Activated B cell treated with CpG ODN at 0.5 μM for 24 hours (primary cell): Measurements from ENCODE around the gene PHF21A. TPM values are rescaled to one million over a fixed set of nuclear protein-coding genes. Genes with fewer than 3 reads are reported as not detected.

Source experiments
- ATAC-seq: fragments of 200-7000 bp; cut with Tn5 transposase; one replicate; pipeline ENCODE4 v1.10.0; 2021; ENCODE audit warnings: low read depth, mild to moderate bottlenecking, moderate library complexity
- CTCF ChIA-PET: fragments of 350-600 bp; sonication (Branson Sonifier 250); formaldehyde crosslinking; loops from one replicate; lab custom pipeline; 2021; ENCODE audit warnings: antibody characterized with exemption; lab: Charles Lee
- POLR2A ChIA-PET: fragments of 350-600 bp; sonication (Branson Sonifier 250); formaldehyde crosslinking; loops from one replicate; lab custom pipeline; 2021; ENCODE audit warnings: antibody characterized with exemption; lab: Charles Lee
- DNase-seq: peaks from one replicate; pipeline ENCODE4 v3.0.0; 2022
- H3K27ac Mint-ChIP-seq: one replicate; pipeline ENCODE4 v1.8.0; 2020; ENCODE audit warnings: mixed read lengths
- H3K27me3 Mint-ChIP-seq: one replicate; pipeline ENCODE4 v1.8.0; 2021; ENCODE audit warnings: mixed read lengths
- H3K36me3 Mint-ChIP-seq: one replicate; pipeline ENCODE4 v1.8.0; 2021; ENCODE audit warnings: low read depth, mixed read lengths
- H3K4me1 Mint-ChIP-seq: one replicate; pipeline ENCODE4 v1.8.0; 2021; ENCODE audit warnings: mixed read lengths
- H3K4me3 Mint-ChIP-seq: one replicate; pipeline ENCODE4 v1.8.0; 2020; ENCODE audit warnings: mild to moderate bottlenecking, mixed read lengths
- H3K9me3 Mint-ChIP-seq: one replicate; pipeline ENCODE4 v1.8.0; 2020; ENCODE audit warnings: mixed read lengths
- CTCF ChIP-seq: fragments of 200-600 bp; IDR thresholded peaks from one replicate; pipeline ENCODE4 v1.8.0; 2022; ENCODE audit warnings: antibody characterized with exemption, mild to moderate bottlenecking
- intact Hi-C: fragments of 100-400 bp; cut with micrococcal nuclease; formaldehyde crosslinking; loops from one replicate; pipeline ENCODE4 v1.15.1; 2024
- total RNA-seq: library from RNA; stranded (reverse); gene quantifications from 2 replicates; pipeline ENCODE4 v1.2.3, GENCODE V29; 2022

Gene PHF21A
- total RNA-seq, 1 donor from 2014 or later = 71.0 TPM

DNA sequence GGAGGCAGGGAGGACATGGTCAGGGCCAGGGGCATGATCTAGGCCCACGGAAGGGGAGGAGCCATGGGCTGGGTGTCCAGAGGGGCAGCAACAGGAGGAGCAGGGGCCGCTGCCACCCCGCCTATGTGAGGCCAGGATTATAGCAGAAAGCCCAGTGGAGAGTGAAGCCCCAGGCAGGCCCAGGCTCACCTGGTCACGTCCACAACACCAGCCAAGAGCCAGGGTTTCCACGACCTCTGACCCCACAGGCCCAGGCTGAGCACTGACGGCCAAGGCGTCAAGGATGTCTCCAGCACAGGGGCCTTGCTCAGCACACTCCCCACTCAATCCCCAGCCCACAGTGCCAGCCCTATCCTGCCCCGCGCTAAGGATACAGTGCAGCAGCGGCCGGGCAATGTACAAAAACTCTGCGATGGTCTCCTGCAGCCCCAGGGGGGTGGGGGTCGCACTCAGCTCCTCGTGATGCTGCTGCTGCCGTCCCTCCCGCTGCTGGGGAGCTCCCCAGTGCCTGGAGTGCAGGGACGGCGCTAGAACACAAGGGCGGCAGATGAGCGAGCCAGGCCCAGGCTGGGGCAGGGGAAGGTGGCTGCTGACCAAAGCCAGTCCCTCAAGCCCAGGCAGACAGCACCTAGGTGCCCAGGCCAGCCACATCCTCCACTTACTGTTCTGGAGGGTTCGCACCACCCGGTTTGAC lies 207.2 kb downstream of the PHF21A start:
- DNase-seq = no peak
- ChIA-PET CTCF (no interaction called here), POLR2A (interaction anchor here (0.6 to 8.2 kb wide), 2 partner anchors 20 to 51 kb away, joined by 3 to 263 read pairs; no protein-coding TSS in a partner anchor)
- peaks cover 34% of the 10 kb centered on the region for H3K4me1 Mint-ChIP-seq
- intact Hi-C loops = no loop called here
- H3K27ac Mint-ChIP-seq = no peak overlapping the region
- ATAC-seq = no peak
- H3K36me3 Mint-ChIP-seq = peaks cover 71% of the 10 kb centered on the region
- TF ChIP-seq CTCF = no peak
- H3K4me3 Mint-ChIP-seq = no peak overlapping the region
- H3K27me3 Mint-ChIP-seq = no peaks in the 10 kb centered on the region
- no peaks in the 10 kb centered on the region for H3K9me3 Mint-ChIP-seq

- peaks cover 71% of the 10 kb centered on the region for H3K36me3 Mint-ChIP-seq
- intact Hi-C loops = no loop called here
Observed at GRCh38 chr11:45913514-45913913, 207.7 kb downstream of the PHF21A start.

DNA sequence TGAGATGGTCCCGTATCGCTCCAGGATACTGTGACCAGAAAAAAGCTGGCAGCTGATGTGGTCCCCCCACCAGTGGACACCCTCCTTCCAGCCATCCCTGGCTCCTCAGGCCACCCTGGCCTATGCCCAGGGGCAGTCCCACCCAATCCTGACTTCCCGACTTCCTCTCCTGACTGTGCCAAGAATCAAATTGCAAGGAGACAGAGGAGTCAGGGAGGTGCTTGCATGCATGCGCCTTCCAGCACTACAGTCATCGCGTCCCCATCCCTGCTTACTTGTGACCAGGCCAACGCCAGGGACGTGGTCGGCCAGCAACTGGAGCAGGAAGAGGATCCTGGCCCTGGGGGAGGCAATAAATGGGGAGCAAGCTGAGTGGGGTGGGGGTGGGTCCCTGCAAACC lies 210.6 kb downstream of the PHF21A start:
- intact Hi-C loops = no loop called here
- no peak overlapping the region for H3K4me3 Mint-ChIP-seq
- no peak overlapping the region for H3K27ac Mint-ChIP-seq
- H3K27me3 Mint-ChIP-seq = no peaks in the 10 kb centered on the region
- H3K9me3 Mint-ChIP-seq = no peaks in the 10 kb centered on the region
- CTCF ChIA-PET = no interaction called here
- peaks cover 15% of the 10 kb centered on the region for H3K4me1 Mint-ChIP-seq
- no peak for DNase-seq
- no peak for ATAC-seq
- H3K36me3 Mint-ChIP-seq = peaks cover 53% of the 10 kb centered on the region
- no peak for TF ChIP-seq CTCF
- POLR2A ChIA-PET = no interaction called here

More at GRCh38 chr11:45913514-45913913, 207.7 kb downstream of the PHF21A start:
- Mint-ChIP-seq H3K4me3 (no peak overlapping the region), H3K27me3 (no peaks in the 10 kb centered on the region), H3K27ac (no peak overlapping the region), H3K9me3 (no peaks in the 10 kb centered on the region), H3K4me1 (peaks cover 28% of the 10 kb centered on the region)
- ChIA-PET POLR2A (interaction anchor here (0.7 kb wide), 1 partner anchor 109 kb away, joined by 4 read pairs; the partner anchor contains the start of gene SLC35C1), CTCF (interaction anchor here (1.8 kb wide), 1 partner anchor 51 kb away, joined by 4 read pairs; no protein-coding TSS in a partner anchor)
- ATAC-seq = no peak
- TF ChIP-seq CTCF = no peak
- DNase-seq = no peak

DNA sequence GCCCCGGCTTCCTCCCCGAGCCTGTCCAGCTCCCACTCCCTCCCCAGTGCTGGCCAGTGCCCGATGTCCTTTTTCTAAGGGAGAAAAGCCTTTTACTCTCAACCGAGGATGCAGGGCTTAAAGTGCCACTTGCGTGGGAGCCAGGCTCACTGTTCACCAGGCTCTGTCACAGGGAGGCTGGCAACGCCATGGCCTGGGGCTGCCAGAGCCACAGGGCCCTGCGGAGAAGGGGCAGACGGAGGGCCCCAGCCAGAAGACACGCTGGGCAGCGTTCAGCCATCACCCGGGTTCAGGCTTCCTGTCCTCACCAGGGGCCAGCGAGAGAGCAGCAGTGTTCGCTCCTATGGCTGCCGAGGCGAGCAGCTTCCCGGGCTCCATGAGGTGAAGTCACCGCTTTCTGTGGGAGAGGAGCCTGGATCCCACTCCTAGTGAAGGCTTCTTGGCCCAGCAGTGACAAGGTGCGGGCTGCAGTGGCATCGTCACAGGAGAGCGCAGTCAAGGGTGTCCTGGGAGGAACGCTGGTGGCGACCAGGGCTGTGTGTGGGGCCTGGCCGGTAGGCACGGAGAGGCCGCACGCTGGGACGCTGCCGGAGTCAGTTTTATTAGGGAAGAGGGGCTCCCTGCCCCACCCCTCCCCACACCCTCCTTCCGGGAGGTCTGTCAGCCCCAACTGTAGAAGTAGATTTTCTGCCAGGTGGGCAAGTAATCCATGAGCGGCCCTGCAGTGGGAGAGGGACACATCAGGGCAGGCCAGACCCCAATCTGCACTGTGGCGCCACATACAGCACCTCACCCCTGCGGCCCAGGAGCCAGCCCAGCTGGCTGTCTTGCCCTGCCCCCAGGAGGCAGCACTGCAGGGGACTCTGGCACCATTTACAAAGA lies 211.4 kb downstream of the PHF21A start:
- no peaks in the 10 kb centered on the region for H3K27me3 Mint-ChIP-seq
- H3K9me3 Mint-ChIP-seq = no peaks in the 10 kb centered on the region
- CTCF ChIA-PET = no interaction called here

More for the DNA sequence above, 211.4 kb downstream of the PHF21A start:
- Mint-ChIP-seq H3K27ac (no peak overlapping the region), H3K4me3 (no peak overlapping the region), H3K4me1 (peaks cover 14% of the 10 kb centered on the region), H3K36me3 (peaks cover 46% of the 10 kb centered on the region)
- intact Hi-C loops = no loop called here
- no peak for TF ChIP-seq CTCF
- ATAC-seq = no peak
- POLR2A ChIA-PET = interaction anchor here (2.5 kb wide), 1 partner anchor 8 kb away, joined by 8 read pairs; the partner anchor contains the start of gene PEX16
- no peak for DNase-seq
